HG02623 (cell line): Measurements from ENCODE around the gene TMEFF2.

Experiments
- ATAC-seq: cut with Tn5 transposase; IDR thresholded peaks from one replicate; pipeline ENCODE4 v1.9.1; 2021; ENCODE audit warnings: moderate library complexity; ENCODE audit not compliant: unreplicated experiment

The TMEFF2 gene

GRCh38 chr2:192025637-192026036 lies 169.1 kb downstream of the TMEFF2 start:
- no peak for ATAC-seq

GRCh38 chr2:192023006-192023405 lies 171.7 kb downstream of the TMEFF2 start:
- ATAC-seq = no peak

GRCh38 chr2:192017844-192018243 lies 176.9 kb downstream of the TMEFF2 start:
- ATAC-seq = no peak

GRCh38 chr2:192016265-192016664 lies 178.5 kb downstream of the TMEFF2 start:
- no peak for ATAC-seq

- no peak for ATAC-seq
Observed at GRCh38 chr2:192013211-192013610, 181.5 kb downstream of the TMEFF2 start.

- ATAC-seq = no peak
Observed at GRCh38 chr2:192011196-192011595, 183.5 kb downstream of the TMEFF2 start.

GRCh38 chr2:192010073-192010472 lies 184.7 kb downstream of the TMEFF2 start:
- peak; percentile 34 for ATAC-seq

GRCh38 chr2:192007581-192008228 lies 187.0 kb downstream of the TMEFF2 start:
- no peak for ATAC-seq

GRCh38 chr2:192005211-192005610 lies 189.5 kb downstream of the TMEFF2 start:
- no peak for ATAC-seq

GRCh38 chr2:192004188-192004963 lies 190.4 kb downstream of the TMEFF2 start:
- peak; percentile 75 for ATAC-seq

- ATAC-seq = no peak
Observed at GRCh38 chr2:192002418-192002817, 192.3 kb downstream of the TMEFF2 start.

- no peak for ATAC-seq
Observed at GRCh38 chr2:192000196-192000980, 194.3 kb downstream of the TMEFF2 start.

- no peak for ATAC-seq
Observed at GRCh38 chr2:191999101-191999841, 195.5 kb downstream of the TMEFF2 start.

GRCh38 chr2:191995285-191995684 lies 199.4 kb downstream of the TMEFF2 start:
- no peak for ATAC-seq

GRCh38 chr2:191994749-191995148 lies 200.0 kb downstream of the TMEFF2 start:
- no peak for ATAC-seq

- ATAC-seq = no peak
Observed at GRCh38 chr2:191991442-191991841, 203.3 kb downstream of the TMEFF2 start.

GRCh38 chr2:191985740-191986139 lies 209.0 kb downstream of the TMEFF2 start:
- no peak for ATAC-seq

- no peak for ATAC-seq
Observed at GRCh38 chr2:191983591-191983990, 211.1 kb downstream of the TMEFF2 start.

GRCh38 chr2:191983186-191983585 lies 211.5 kb downstream of the TMEFF2 start:
- no peak for ATAC-seq

GRCh38 chr2:191981706-191982105 lies 213.0 kb downstream of the TMEFF2 start:
- ATAC-seq = no peak

GRCh38 chr2:191980483-191980882 lies 214.2 kb downstream of the TMEFF2 start:
- no peak for ATAC-seq
